Mesenchymal stem cell (in vitro differentiated cells and primary cell): ENCODE results near the gene DPP3.
"Not testable (repeated sequence)": the region's sequence is repeated elsewhere in the genome, so short reads cannot be mapped to it uniquely, and the experiment has no call there.

ENCODE experiments used
- DNase-seq: peaks from one replicate; pipeline ENCODE4 v3.0.0-alpha.2; 2013
- H2AFZ ChIP-seq: one replicate; pipeline ENCODE4 v1.6.1; 2013; ENCODE audit warnings: low read depth, mild to moderate bottlenecking, control low read depth, inconsistent platforms, low read length, moderate library complexity
- H2AK5ac ChIP-seq: 2 replicates; pipeline ENCODE4 v1.6.1; 2013; ENCODE audit warnings: low read length, moderate library complexity, mild to moderate bottlenecking, inconsistent platforms; ENCODE audit not compliant: severe bottlenecking
- H2BK120ac ChIP-seq: one replicate; pipeline ENCODE4 v1.6.1; 2013; ENCODE audit warnings: low read depth, mild to moderate bottlenecking, inconsistent platforms, low read length, moderate library complexity
- H2BK12ac ChIP-seq, 2 experiments: one replicate each; pipeline ENCODE4 v1.6.1; 2013; ENCODE audit warnings: inconsistent platforms in 2 of 2, low read length in 2 of 2, mild to moderate bottlenecking in 2 of 2, moderate library complexity in 2 of 2, control low read depth in 1 of 2
- H2BK15ac ChIP-seq: one replicate; pipeline ENCODE4 v1.6.1; 2013; ENCODE audit warnings: mild to moderate bottlenecking, low read depth, inconsistent platforms; ENCODE audit not compliant: poor library complexity, severe bottlenecking
- H2BK5ac ChIP-seq: 2 replicates; pipeline ENCODE4 v1.6.1; 2013; ENCODE audit warnings: low read depth, mild to moderate bottlenecking, low read length, control low read depth, inconsistent platforms; ENCODE audit not compliant: poor library complexity, severe bottlenecking
- H3K14ac ChIP-seq, 2 experiments: one replicate each; pipeline ENCODE4 v1.6.1; 2013; ENCODE audit warnings: inconsistent platforms in 2 of 2, low read length in 2 of 2, control low read depth in 1 of 2, mild to moderate bottlenecking in 1 of 2, moderate library complexity in 1 of 2
- H3K18ac ChIP-seq, 2 experiments: one replicate each; pipeline ENCODE4 v1.6.1; 2013; ENCODE audit warnings: inconsistent platforms in 2 of 2, low read length in 2 of 2, control low read depth in 1 of 2, low read depth in 1 of 2, mild to moderate bottlenecking in 1 of 2
- H3K23ac ChIP-seq, 2 experiments: one replicate each; pipeline ENCODE4 v1.6.1; 2013; ENCODE audit warnings: inconsistent platforms in 2 of 2, low read length in 2 of 2, mild to moderate bottlenecking in 2 of 2, moderate library complexity in 2 of 2, control low read depth in 1 of 2
- H3K27ac ChIP-seq: 2 replicates; pipeline ENCODE4 v1.5.1; 2013; ENCODE audit warnings: mild to moderate bottlenecking, moderate library complexity, low read length, control low read depth, inconsistent platforms; ENCODE audit not compliant: poor library complexity, severe bottlenecking
- H3K27me3 ChIP-seq, 2 experiments: 2 replicates each; pipeline versions ENCODE4 v1.6.1 to v1.7.0; 2013; ENCODE audit warnings: low read length in 2 of 2, mild to moderate bottlenecking in 2 of 2, moderate library complexity in 2 of 2, control low read depth in 1 of 2, inconsistent platforms in 1 of 2; ENCODE audit not compliant: control insufficient read depth in 1 of 2, insufficient read depth in 1 of 2
- H3K36me3 ChIP-seq, 2 experiments: 2 replicates each; pipeline versions ENCODE4 v1.6.1 to v1.7.0; 2013; ENCODE audit warnings: low read length in 2 of 2, control low read depth in 1 of 2, inconsistent platforms in 1 of 2, low read depth in 1 of 2, mild to moderate bottlenecking in 1 of 2; ENCODE audit not compliant: insufficient read depth in 2 of 2, control insufficient read depth in 1 of 2
- H3K4ac ChIP-seq, 2 experiments: one replicate each; pipeline ENCODE4 v1.6.1; 2013; ENCODE audit warnings: inconsistent platforms in 2 of 2, low read length in 2 of 2, mild to moderate bottlenecking in 2 of 2, moderate library complexity in 2 of 2, control low read depth in 1 of 2, low read depth in 1 of 2
- H3K4me1 ChIP-seq: 2 replicates; pipeline ENCODE4 v1.6.1; 2013; ENCODE audit warnings: low read depth, low read length, control low read depth; ENCODE audit not compliant: control insufficient read depth, insufficient read depth
- H3K4me2 ChIP-seq: 2 replicates; pipeline ENCODE4 v1.6.1; 2013; ENCODE audit warnings: low read length, mild to moderate bottlenecking, inconsistent platforms; ENCODE audit not compliant: poor library complexity, severe bottlenecking
- H3K4me3 ChIP-seq, 2 experiments: 2 replicates each; pipeline versions ENCODE4 v1.5.1 to v1.7.0; 2013; ENCODE audit warnings: low read length in 2 of 2, mild to moderate bottlenecking in 2 of 2, control low read depth in 1 of 2, low read depth in 1 of 2; ENCODE audit not compliant: insufficient read depth in 1 of 2
- H3K79me1 ChIP-seq: replicated peaks from 2 replicates; pipeline ENCODE4 v1.6.1; 2013; ENCODE audit warnings: mild to moderate bottlenecking, control low read depth, low read length, inconsistent platforms; ENCODE audit not compliant: poor library complexity, severe bottlenecking
- H3K9ac ChIP-seq: 2 replicates; pipeline ENCODE4 v1.7.0; 2013; ENCODE audit warnings: mild to moderate bottlenecking, low read length, moderate library complexity
- H3K9me3 ChIP-seq: 2 replicates; pipeline ENCODE4 v1.7.0; 2013; ENCODE audit warnings: mild to moderate bottlenecking, low read length; ENCODE audit not compliant: control insufficient read depth
- H4K8ac ChIP-seq: one replicate; pipeline ENCODE4 v1.6.1; 2013; ENCODE audit warnings: inconsistent platforms, mild to moderate bottlenecking, low read length, moderate library complexity
- H4K91ac ChIP-seq: one replicate; pipeline ENCODE4 v1.6.1; 2013; ENCODE audit warnings: mild to moderate bottlenecking, low read length, inconsistent platforms
- WGBS: methylation state at CpG from one replicate; pipeline ENCODE4 v1.1.7; 2013; ENCODE audit warnings: mixed read lengths; 5-methylcytosine and 5-hydroxymethylcytosine counted together

Gene DPP3

GRCh38 chr11:66440940-66441282 is 39.3 kb upstream of the DPP3 start:
- H2AFZ ChIP-seq, H3K18ac ChIP-seq, H4K91ac ChIP-seq, H2BK120ac ChIP-seq, H3K27ac ChIP-seq, DNase-seq, H3K4me3 ChIP-seq, H3K9ac ChIP-seq, H2BK12ac ChIP-seq, H3K4me1 ChIP-seq, H2BK5ac ChIP-seq, H4K8ac ChIP-seq, H2BK15ac ChIP-seq, H3K23ac ChIP-seq, H3K4me2 ChIP-seq, H2AK5ac ChIP-seq, H3K14ac ChIP-seq, H3K4ac ChIP-seq, H3K9me3 ChIP-seq, H3K27me3 ChIP-seq: not testable (repeated sequence)
- 94% methylated on average over 26 of the region's 27 CpGs for WGBS
- Histone ChIP-seq H3K36me3 (peaks cover 11% of the 10 kb centered on the region in 2 experiments), H3K79me1 (peaks cover 15% of the 10 kb centered on the region)

DNA sequence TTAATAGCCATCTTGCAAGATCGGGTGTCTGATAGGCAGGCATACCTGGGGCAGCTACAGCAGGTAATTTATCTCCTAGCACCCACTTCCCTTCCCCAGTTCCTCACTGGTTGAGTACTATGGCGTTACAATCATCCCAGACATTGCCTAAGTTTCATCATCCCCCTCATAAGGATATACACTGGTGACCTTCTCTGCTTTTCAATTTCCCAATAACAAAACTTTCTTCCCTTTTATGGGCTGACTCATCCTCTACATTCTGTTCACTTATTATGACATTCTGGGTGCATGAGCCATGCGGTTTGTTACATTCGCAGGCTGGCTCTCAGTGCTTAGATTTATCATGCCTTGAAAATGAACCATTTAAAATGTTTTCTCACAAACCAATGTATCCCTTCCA is 36.6 kb upstream of the DPP3 start:
- no peak overlapping the region for H2AFZ ChIP-seq
- H2BK5ac ChIP-seq: no peak overlapping the region
- H3K9ac ChIP-seq: no peak overlapping the region
- H2BK15ac ChIP-seq: no peak overlapping the region
- peaks cover 0 to 11% of the 10 kb centered on the region in 2 experiments for H3K27me3 ChIP-seq
- H3K27ac ChIP-seq: no peak overlapping the region
- no peak overlapping the region for H3K4me3 ChIP-seq
- DNase-seq: peak; percentile 74
- H3K4me1 ChIP-seq: no peaks in the 10 kb centered on the region
- H2AK5ac ChIP-seq: no peak overlapping the region
- H3K23ac ChIP-seq: no peak overlapping the region
- H2BK120ac ChIP-seq: no peak overlapping the region
- H4K91ac ChIP-seq: no peak overlapping the region
- no peak overlapping the region for H2BK12ac ChIP-seq
- H3K14ac ChIP-seq: no peak overlapping the region
- no peak overlapping the region for H4K8ac ChIP-seq
- H3K4ac ChIP-seq: no peak overlapping the region
- WGBS: 79% methylated on average over 4 of the region's 4 CpGs
- H3K4me2 ChIP-seq: no peak overlapping the region
- no peaks in the 10 kb centered on the region for H3K79me1 ChIP-seq
- H3K18ac ChIP-seq: no peak overlapping the region
- no peaks in the 10 kb centered on the region for H3K9me3 ChIP-seq
- H3K36me3 ChIP-seq: no peaks in the 10 kb centered on the region

DNA sequence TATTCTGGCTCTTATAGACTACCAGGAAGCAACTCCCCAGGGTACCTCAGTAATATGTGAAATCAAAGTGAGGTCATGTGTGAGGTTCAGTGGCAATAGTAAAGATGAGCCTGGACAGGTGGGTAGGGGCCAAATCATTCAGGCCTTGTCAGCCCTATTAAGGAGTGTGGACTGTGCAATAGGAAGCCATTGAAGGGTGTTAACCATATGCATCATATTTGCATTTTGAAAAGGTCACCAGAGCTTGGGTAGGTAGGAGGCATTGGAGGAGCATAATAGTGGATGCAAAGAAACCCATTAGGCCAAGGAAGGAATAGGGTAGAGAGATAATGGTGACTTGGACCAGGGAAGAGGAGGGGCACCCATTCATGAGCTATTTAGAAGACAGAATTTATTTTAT is 33.2 kb upstream of the DPP3 start:
- H3K79me1 ChIP-seq: no peaks in the 10 kb centered on the region
- H2AK5ac ChIP-seq: no peak overlapping the region
- H2BK120ac ChIP-seq: no peak overlapping the region
- H3K4me1 ChIP-seq: no peaks in the 10 kb centered on the region
- H4K8ac ChIP-seq: no peak overlapping the region
- no peak overlapping the region for H3K4me2 ChIP-seq
- H3K9ac ChIP-seq: no peak overlapping the region
- DNase-seq: no peak
- no peak overlapping the region for H4K91ac ChIP-seq
- H3K9me3 ChIP-seq: no peaks in the 10 kb centered on the region
- no peaks in the 10 kb centered on the region for H3K36me3 ChIP-seq
- H3K23ac ChIP-seq: no peak overlapping the region
- no peak overlapping the region for H3K4me3 ChIP-seq
- H2BK15ac ChIP-seq: no peak overlapping the region
- no peak overlapping the region for H2AFZ ChIP-seq
- no peak overlapping the region for H3K18ac ChIP-seq
- no peak overlapping the region for H3K14ac ChIP-seq
- H2BK12ac ChIP-seq: no peak overlapping the region
- H3K27ac ChIP-seq: no peak overlapping the region
- H3K27me3 ChIP-seq: peaks cover 19 to 29% of the 10 kb centered on the region in 2 experiments
- H2BK5ac ChIP-seq: no peak overlapping the region
- no peak overlapping the region for H3K4ac ChIP-seq

- Histone ChIP-seq H3K36me3 (no peaks in the 10 kb centered on the region), H2AFZ (no peak overlapping the region), H2AK5ac (no peak overlapping the region), H2BK5ac (no peak overlapping the region), H2BK12ac (no peak overlapping the region), H3K79me1 (no peaks in the 10 kb centered on the region), H4K91ac (no peak overlapping the region), H2BK120ac (no peak overlapping the region), H3K4me3 (no peak overlapping the region), H3K9me3 (no peaks in the 10 kb centered on the region), H3K27ac (no peak overlapping the region), H2BK15ac (no peak overlapping the region), H3K27me3 (peaks cover 26 to 36% of the 10 kb centered on the region in 2 experiments), H3K14ac (no peak overlapping the region), H3K4me2 (no peak overlapping the region), H4K8ac (no peak overlapping the region), H3K4me1 (no peaks in the 10 kb centered on the region), H3K18ac (no peak overlapping the region), H3K9ac (no peak overlapping the region), H3K4ac (no peak overlapping the region), H3K23ac (no peak overlapping the region)
- WGBS: 62% methylated on average over 4 of the region's 4 CpGs
- DNase-seq: no peak
These were observed 31.7 kb upstream of the DPP3 start for GRCh38 chr11:66448523-66448922.
